Measurements from ENCODE around the gene SALL3.

DNA sequence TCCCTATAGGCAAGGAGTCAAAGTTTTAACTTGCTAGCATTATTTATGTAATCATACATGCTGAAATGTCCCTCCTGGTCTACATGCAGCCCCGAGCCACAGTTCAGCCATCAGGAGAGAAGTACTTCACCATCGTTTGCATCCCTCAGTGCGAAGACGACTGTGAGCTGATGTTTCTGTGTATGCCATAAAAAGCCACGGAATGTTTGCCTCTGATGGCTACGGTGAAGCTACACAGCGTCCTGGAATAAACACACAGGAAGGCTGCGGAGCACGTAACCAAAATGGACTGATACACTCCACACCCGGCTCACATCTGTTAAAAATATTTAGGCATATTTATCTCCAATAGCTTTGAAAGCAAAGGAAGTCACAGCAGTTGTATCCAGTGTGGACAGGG, 4.3 kb upstream of the SALL3 start:
- no peak for TF ChIP-seq CTCF (IDR thresholded peaks at IDR 0.05; ENCODE audit: control extremely low read depth in 1 of 3, insufficient read depth in 1 of 3, low read depth in 1 of 3, low read length in 3 of 3)
- TF ChIP-seq TAF1 (IDR thresholded peaks at IDR 0.05; ENCODE audit: low read depth, low read length), result no peak
- peak; percentile 62 for TF ChIP-seq EZH2 (IDR thresholded peaks at IDR 0.05; ENCODE audit: low read depth, low read length, severe bottlenecking)
- TF ChIP-seq ZNF274 (IDR thresholded peaks at IDR 0.05; ENCODE audit: borderline replicate concordance, extremely low read depth, low read length), result no peak

Measured in H1 (cell line).